MM.1S (cell line): ENCODE measurements around the gene NUAK1.

Experiments
- EZH2 ChIP-seq: fragments of 300-600 bp; sonication (generic); optimal IDR thresholded peaks from 2 replicates; pipeline ENCODE3; 2017; ENCODE audit warnings: low read depth, mild to moderate bottlenecking, antibody characterized with exemption, low read length, mixed read lengths
- TF ChIP-seq, protein P1 (sequence below): fragments of 300-600 bp; sonication (generic); IDR thresholded peaks from 2 replicates; pipeline ENCODE4 v1.5.1; 2016; ENCODE audit warnings: antibody characterized with exemption, low read length, mixed read lengths

DNA sequence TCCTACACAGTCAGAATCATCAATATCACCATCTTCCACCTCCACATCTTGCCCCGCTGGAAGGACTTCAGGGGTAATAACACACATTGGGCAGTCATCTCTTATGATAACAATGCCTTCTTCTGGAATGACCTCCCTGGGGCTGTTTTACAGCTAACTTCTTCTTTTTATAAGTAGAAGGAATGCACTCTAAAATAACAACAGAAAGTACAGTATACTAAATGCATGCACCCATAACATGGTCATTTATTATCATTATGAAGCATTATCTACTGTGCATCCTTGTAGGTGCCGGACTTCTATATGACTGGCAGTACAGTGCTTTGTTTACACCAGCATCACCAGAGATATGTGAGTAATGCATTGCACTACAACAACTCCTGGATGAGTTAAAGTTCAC is 19.0 kb upstream of the NUAK1 start:
- TF ChIP-seq, protein P1, sequence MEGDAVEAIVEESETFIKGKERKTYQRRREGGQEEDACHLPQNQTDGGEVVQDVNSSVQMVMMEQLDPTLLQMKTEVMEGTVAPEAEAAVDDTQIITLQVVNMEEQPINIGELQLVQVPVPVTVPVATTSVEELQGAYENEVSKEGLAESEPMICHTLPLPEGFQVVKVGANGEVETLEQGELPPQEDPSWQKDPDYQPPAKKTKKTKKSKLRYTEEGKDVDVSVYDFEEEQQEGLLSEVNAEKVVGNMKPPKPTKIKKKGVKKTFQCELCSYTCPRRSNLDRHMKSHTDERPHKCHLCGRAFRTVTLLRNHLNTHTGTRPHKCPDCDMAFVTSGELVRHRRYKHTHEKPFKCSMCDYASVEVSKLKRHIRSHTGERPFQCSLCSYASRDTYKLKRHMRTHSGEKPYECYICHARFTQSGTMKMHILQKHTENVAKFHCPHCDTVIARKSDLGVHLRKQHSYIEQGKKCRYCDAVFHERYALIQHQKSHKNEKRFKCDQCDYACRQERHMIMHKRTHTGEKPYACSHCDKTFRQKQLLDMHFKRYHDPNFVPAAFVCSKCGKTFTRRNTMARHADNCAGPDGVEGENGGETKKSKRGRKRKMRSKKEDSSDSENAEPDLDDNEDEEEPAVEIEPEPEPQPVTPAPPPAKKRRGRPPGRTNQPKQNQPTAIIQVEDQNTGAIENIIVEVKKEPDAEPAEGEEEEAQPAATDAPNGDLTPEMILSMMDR = no peak
- no peak for TF ChIP-seq EZH2
